KOPT-K1 (cell line): Measurements from ENCODE around the gene NDUFB7.
"Not testable (repeated sequence)": the region's sequence is repeated elsewhere in the genome, so short reads cannot be mapped to it uniquely, and the experiment has no call there.

Source experiments
- H3K27ac ChIP-seq: fragments of 200-600 bp; sonication (generic); 2 replicates; pipeline ENCODE4 v1.5.1; 2016; ENCODE audit warnings: antibody characterized with exemption, mild to moderate bottlenecking, low read depth, low read length; ENCODE audit not compliant: poor library complexity, severe bottlenecking
- H3K36me3 ChIP-seq: fragments of 200-600 bp; sonication (generic); 2 replicates; pipeline ENCODE4 v1.5.1; 2017; ENCODE audit warnings: antibody characterized with exemption, mild to moderate bottlenecking, low read length, moderate library complexity; ENCODE audit not compliant: insufficient read depth
- H3K9me3 ChIP-seq: fragments of 200-600 bp; sonication (generic); 2 replicates; pipeline ENCODE4 v1.5.1; 2017; ENCODE audit warnings: antibody characterized with exemption, low read length, mild to moderate bottlenecking; ENCODE audit not compliant: insufficient read depth, poor library complexity, severe bottlenecking

NDUFB7 gene

DNA sequence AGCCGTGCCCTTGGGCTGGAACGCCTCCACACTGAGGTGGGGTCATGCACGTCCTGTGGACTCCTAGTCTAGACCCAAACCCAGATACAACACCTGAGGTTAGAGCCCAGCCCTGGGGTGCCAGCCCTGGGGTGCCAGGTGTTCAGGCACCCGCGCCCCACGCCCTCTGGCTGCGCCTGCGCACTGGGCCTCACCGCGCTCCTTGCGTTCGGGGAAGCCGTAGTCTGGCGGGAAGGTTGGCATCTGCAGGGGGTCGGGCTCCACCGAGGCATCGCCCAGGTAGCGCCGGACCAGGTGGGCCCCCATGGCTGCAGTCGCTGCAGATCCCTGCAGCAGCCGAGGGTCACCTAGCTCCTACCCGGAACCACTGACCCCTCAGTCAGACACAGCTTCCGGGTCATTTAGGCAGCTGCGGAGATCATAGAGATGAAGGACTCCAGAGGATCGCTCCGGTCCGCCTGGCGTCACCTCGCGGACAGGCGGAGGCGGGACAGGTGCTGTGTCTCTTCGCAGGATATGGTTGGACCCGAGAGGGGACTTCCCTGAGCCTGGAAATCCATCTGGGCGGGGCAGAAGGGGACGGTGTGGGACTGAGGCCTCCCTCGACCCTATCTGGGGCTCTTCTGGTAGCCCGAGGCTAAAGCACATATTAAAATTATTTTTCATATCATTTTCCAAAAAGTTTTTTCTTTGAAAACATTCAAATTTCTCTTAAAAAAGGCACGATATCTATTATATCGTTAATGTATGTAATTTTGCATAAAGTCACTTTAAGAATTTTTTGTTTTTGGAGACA is at the start of gene NDUFB7:
TSS of gene NDUFB7 (minus strand) at position 372 of the 796 bp plus-strand sequence. CDS start at position 306, 66 bp downstream.
- Histone ChIP-seq H3K9me3 (no peaks in the 10 kb centered on the region), H3K27ac (peak within 1 kb of the TSS; percentile 85)

GRCh38 chr19:14619404-14619803 is 47.5 kb upstream of the NDUFB7 start:
- H3K9me3 ChIP-seq, result peaks cover 21% of the 10 kb centered on the region
- H3K27ac ChIP-seq, result no peak overlapping the region

More for the DNA sequence above, at the start of gene NDUFB7:
- peaks cover 22% of the 10 kb centered on the region; the same call in 1 of the 2 replicates for H3K36me3 ChIP-seq

DNA sequence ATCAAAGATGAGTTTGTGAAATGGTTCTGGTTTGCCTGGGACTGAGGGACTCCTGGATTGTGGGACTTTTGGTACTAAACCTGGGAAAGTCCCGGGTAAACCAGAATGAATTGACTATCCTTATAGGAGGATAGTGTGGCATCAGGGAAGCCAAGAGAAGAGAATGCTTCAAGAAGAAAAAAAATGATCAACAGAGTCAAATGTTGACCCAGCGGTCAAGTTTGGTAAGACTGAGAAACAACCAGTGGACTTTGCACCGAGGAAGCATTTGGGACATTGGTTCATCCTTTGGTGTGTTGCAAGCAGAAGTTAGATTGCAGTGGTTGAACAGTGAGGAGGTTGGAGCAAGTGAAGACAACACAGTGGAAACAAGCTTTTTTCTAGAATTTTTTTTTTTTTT is 44.5 kb upstream of the NDUFB7 start:
- Histone ChIP-seq H3K36me3 (no peaks in the 10 kb centered on the region), H3K27ac (no peak overlapping the region), H3K9me3 (peaks cover 21% of the 10 kb centered on the region)

More at GRCh38 chr19:14619404-14619803, 47.5 kb upstream of the NDUFB7 start:
- H3K36me3 ChIP-seq, result no peaks in the 10 kb centered on the region

GRCh38 chr19:14615623-14616022 is 43.8 kb upstream of the NDUFB7 start:
- Histone ChIP-seq H3K27ac (no peak overlapping the region), H3K9me3 (peaks cover 21% of the 10 kb centered on the region), H3K36me3 (no peaks in the 10 kb centered on the region)

GRCh38 chr19:14614099-14614412 is 42.2 kb upstream of the NDUFB7 start:
- H3K36me3 ChIP-seq, result no peaks in the 10 kb centered on the region
- no peak overlapping the region for H3K27ac ChIP-seq
- peaks cover 10% of the 10 kb centered on the region for H3K9me3 ChIP-seq

- not testable (repeated sequence) for H3K36me3 ChIP-seq, H3K9me3 ChIP-seq, H3K27ac ChIP-seq
Measured at GRCh38 chr19:14613399-14614098, 41.7 kb upstream of the NDUFB7 start.

DNA sequence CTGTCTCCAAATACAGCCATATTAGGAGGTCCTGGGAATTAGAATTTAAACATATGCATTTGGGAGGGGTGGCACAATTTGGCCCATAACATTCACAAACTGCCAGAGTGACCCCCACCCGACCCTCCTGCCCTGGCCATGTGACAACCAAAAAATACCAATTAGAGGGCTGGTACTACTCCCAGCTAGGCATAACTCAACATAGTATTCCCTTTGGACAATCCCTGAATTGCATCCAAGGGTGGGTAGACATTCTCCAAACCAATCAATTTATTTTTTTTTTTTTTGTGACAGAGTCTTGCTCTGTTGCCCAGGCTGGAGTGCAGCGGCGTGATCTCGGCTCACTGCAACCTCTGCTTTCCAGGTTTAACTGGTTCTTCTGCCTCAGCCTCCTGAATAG is 40.8 kb upstream of the NDUFB7 start:
- Histone ChIP-seq H3K9me3 (no peaks in the 10 kb centered on the region), H3K27ac (no peak overlapping the region)

GRCh38 chr19:14612242-14612641 is 40.4 kb upstream of the NDUFB7 start:
- not testable (repeated sequence) for H3K27ac ChIP-seq, H3K36me3 ChIP-seq, H3K9me3 ChIP-seq

More for the DNA sequence above, 40.8 kb upstream of the NDUFB7 start:
- H3K36me3 ChIP-seq, result no peaks in the 10 kb centered on the region

GRCh38 chr19:14611051-14611450 is 39.2 kb upstream of the NDUFB7 start:
- H3K9me3 ChIP-seq, result no peaks in the 10 kb centered on the region
- no peaks in the 10 kb centered on the region for H3K36me3 ChIP-seq
- H3K27ac ChIP-seq, result no peak overlapping the region

- Histone ChIP-seq H3K36me3 (no peaks in the 10 kb centered on the region), H3K9me3 (no peaks in the 10 kb centered on the region), H3K27ac (no peak overlapping the region)
Measured at GRCh38 chr19:14606627-14607026, 34.8 kb upstream of the NDUFB7 start.

DNA sequence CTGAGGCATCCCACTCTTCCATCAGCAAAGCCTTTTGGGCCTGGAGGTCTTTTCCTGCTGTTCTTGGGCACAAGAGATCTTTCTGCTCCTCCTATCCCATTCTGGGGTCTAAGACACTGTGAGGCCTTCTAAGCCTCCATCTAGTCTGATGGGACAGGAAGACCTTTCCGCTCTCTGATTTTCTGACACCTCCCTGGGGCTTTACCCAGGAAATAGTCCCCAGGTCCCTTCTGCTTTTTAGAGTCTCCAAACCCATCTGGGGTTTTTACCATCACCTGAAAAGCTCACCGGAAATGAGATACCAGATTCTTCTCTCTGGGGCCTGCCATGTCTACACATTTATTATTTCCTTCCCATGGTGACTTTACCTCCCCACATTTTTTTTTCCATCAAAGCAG is 32.1 kb upstream of the NDUFB7 start:
- Histone ChIP-seq H3K27ac (no peak overlapping the region), H3K9me3 (no peaks in the 10 kb centered on the region), H3K36me3 (no peaks in the 10 kb centered on the region)

- Histone ChIP-seq H3K9me3 (no peaks in the 10 kb centered on the region), H3K27ac (no peak overlapping the region), H3K36me3 (no peaks in the 10 kb centered on the region)
Measured at GRCh38 chr19:14599548-14600147, 27.8 kb upstream of the NDUFB7 start.

DNA sequence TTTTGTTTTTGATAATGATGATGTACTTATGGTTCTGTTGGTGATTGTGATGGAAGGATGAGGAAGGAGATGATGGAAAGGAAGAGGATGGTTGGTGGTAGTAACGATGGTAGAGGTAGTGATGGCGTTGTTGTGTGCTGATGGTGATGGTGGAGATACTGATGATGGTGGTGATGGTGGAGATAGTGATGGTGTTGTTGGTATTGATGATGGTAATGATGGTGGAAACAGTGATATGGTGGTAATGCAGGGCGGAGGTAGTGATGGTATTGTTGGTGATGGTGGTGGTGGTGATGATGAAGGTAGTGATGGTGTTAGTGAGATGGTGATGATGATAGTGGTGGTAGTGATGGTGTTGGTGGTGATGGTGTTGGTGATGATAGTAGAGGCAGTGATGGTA is 23.7 kb upstream of the NDUFB7 start:
- Histone ChIP-seq H3K9me3 (no peaks in the 10 kb centered on the region), H3K27ac (no peak overlapping the region), H3K36me3 (no peaks in the 10 kb centered on the region)

DNA sequence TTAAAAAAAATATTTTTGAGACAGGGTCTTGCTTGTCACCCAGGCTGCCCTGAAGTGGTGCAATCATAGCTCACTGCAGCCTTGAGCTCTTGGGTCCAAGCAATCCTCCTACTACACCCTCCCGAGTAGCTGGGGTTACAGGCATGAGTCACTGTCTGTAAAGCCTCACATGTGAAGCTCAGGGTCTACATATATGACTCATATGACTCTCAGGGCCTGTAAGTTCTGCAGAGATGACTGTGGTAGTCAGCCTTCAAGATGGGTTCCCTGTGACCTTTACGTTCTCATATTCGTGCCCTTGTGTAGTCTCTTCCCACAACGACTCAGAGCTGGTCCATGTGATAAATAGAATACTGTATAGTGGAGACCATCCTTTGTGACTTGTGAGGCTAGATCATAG is 17.6 kb upstream of the NDUFB7 start:
- H3K27ac ChIP-seq, H3K9me3 ChIP-seq, H3K36me3 ChIP-seq: not testable (repeated sequence)

GRCh38 chr19:14585187-14585586 is 13.3 kb upstream of the NDUFB7 start:
- not testable (repeated sequence) for H3K27ac ChIP-seq, H3K36me3 ChIP-seq, H3K9me3 ChIP-seq
